ENCODE results near the gene OXSM.

OXSM gene

GRCh38 chr3:25789209-25789595, 688 bp upstream of the OXSM start:
- Histone ChIP-seq H3K4me2 (ENCODE audit: low read length) (peak overlapping the region; percentile 84), H3F3A (ENCODE audit: insufficient read depth, low read length) (no peaks in the 10 kb centered on the region), H3K4me1 (ENCODE audit: insufficient read depth, low read length, severe bottlenecking) (peaks cover 58% of the 10 kb centered on the region), H4K20me1 (ENCODE audit: insufficient read depth, low read length) (no peaks in the 10 kb centered on the region), H3K9me3 (ENCODE audit: low read length) (no peaks in the 10 kb centered on the region), H3K27ac (ENCODE audit: low read depth, low read length, poor library complexity, severe bottlenecking) (peak overlapping the region; percentile 84), H3K4me3 (ENCODE audit: low read depth, low read length, poor library complexity, severe bottlenecking) (peak overlapping the region; percentile 85), H3K9me2 (ENCODE audit: low read depth, low read length) (no peaks in the 10 kb centered on the region), H2AFZ (ENCODE audit: low read length) (no peak overlapping the region), H3K9ac (ENCODE audit: low read length) (peak overlapping the region; percentile 91), H3K27me3 (ENCODE audit: insufficient read depth, low read length) (no peaks in the 10 kb centered on the region), H3K36me3 (ENCODE audit: insufficient read depth, low read length) (peaks cover 8% of the 10 kb centered on the region; the same call in 1 of the 2 replicates), H3K79me2 (ENCODE audit: insufficient read depth, low read length) (peaks cover 10% of the 10 kb centered on the region; the same call in 1 of the 2 replicates)
- TF ChIP-seq CTCF (IDR thresholded peaks at IDR 0.05; ENCODE audit: low read length), result no peak
- TF ChIP-seq EZH2 (IDR thresholded peaks at IDR 0.05; ENCODE audit: borderline replicate concordance, low read length), result no peak

GRCh38 chr3:25801786-25802185, 11.9 kb downstream of the OXSM start:
- no peak overlapping the region for H3K27ac ChIP-seq (ENCODE audit: low read depth, low read length, poor library complexity, severe bottlenecking)
- no peaks in the 10 kb centered on the region for H3K79me2 ChIP-seq (ENCODE audit: insufficient read depth, low read length)
- no peaks in the 10 kb centered on the region for H3K36me3 ChIP-seq (ENCODE audit: insufficient read depth, low read length)
- no peak overlapping the region for H3K4me3 ChIP-seq (ENCODE audit: low read depth, low read length, poor library complexity, severe bottlenecking)
- TF ChIP-seq CTCF (IDR thresholded peaks at IDR 0.05; ENCODE audit: low read length) (no peak), EZH2 (IDR thresholded peaks at IDR 0.05; ENCODE audit: borderline replicate concordance, low read length) (no peak)
- H3K9me3 ChIP-seq (ENCODE audit: low read length), result no peaks in the 10 kb centered on the region
- no peaks in the 10 kb centered on the region for H4K20me1 ChIP-seq (ENCODE audit: insufficient read depth, low read length)
- no peaks in the 10 kb centered on the region for H3K27me3 ChIP-seq (ENCODE audit: insufficient read depth, low read length)
- no peak overlapping the region for H3K4me2 ChIP-seq (ENCODE audit: low read length)
- no peaks in the 10 kb centered on the region for H3F3A ChIP-seq (ENCODE audit: insufficient read depth, low read length)
- H3K4me1 ChIP-seq (ENCODE audit: insufficient read depth, low read length, severe bottlenecking), result no peaks in the 10 kb centered on the region
- no peaks in the 10 kb centered on the region for H3K9me2 ChIP-seq (ENCODE audit: low read depth, low read length)
- no peak overlapping the region for H3K9ac ChIP-seq (ENCODE audit: low read length)
- no peak overlapping the region for H2AFZ ChIP-seq (ENCODE audit: low read length)

GRCh38 chr3:25803833-25804232, 13.9 kb downstream of the OXSM start:
- Histone ChIP-seq H3K27me3 (ENCODE audit: insufficient read depth, low read length) (no peaks in the 10 kb centered on the region), H2AFZ (ENCODE audit: low read length) (no peak overlapping the region), H3K36me3 (ENCODE audit: insufficient read depth, low read length) (no peaks in the 10 kb centered on the region), H3F3A (ENCODE audit: insufficient read depth, low read length) (no peaks in the 10 kb centered on the region), H3K27ac (ENCODE audit: low read depth, low read length, poor library complexity, severe bottlenecking) (no peak overlapping the region), H3K4me2 (ENCODE audit: low read length) (no peak overlapping the region), H3K9ac (ENCODE audit: low read length) (no peak overlapping the region), H3K9me2 (ENCODE audit: low read depth, low read length) (no peaks in the 10 kb centered on the region), H4K20me1 (ENCODE audit: insufficient read depth, low read length) (no peaks in the 10 kb centered on the region), H3K79me2 (ENCODE audit: insufficient read depth, low read length) (no peaks in the 10 kb centered on the region), H3K4me1 (ENCODE audit: insufficient read depth, low read length, severe bottlenecking) (no peaks in the 10 kb centered on the region), H3K4me3 (ENCODE audit: low read depth, low read length, poor library complexity, severe bottlenecking) (no peak overlapping the region), H3K9me3 (ENCODE audit: low read length) (no peaks in the 10 kb centered on the region)
- no peak for TF ChIP-seq EZH2 (IDR thresholded peaks at IDR 0.05; ENCODE audit: borderline replicate concordance, low read length)

GRCh38 chr3:25804676-25805075, 14.8 kb downstream of the OXSM start:
- no peaks in the 10 kb centered on the region for H3K79me2 ChIP-seq (ENCODE audit: insufficient read depth, low read length)

More at GRCh38 chr3:25804676-25805075, 14.8 kb downstream of the OXSM start:
- H2AFZ ChIP-seq (ENCODE audit: low read length), result no peak overlapping the region
- no peak overlapping the region for H3K27ac ChIP-seq (ENCODE audit: low read depth, low read length, poor library complexity, severe bottlenecking)
- no peaks in the 10 kb centered on the region for H3K9me2 ChIP-seq (ENCODE audit: low read depth, low read length)
- H3K4me2 ChIP-seq (ENCODE audit: low read length), result no peak overlapping the region
- no peaks in the 10 kb centered on the region for H4K20me1 ChIP-seq (ENCODE audit: insufficient read depth, low read length)
- H3K4me1 ChIP-seq (ENCODE audit: insufficient read depth, low read length, severe bottlenecking), result no peaks in the 10 kb centered on the region
- H3K4me3 ChIP-seq (ENCODE audit: low read depth, low read length, poor library complexity, severe bottlenecking), result no peak overlapping the region
- no peak for TF ChIP-seq CTCF (IDR thresholded peaks at IDR 0.05; ENCODE audit: low read length)
- TF ChIP-seq EZH2 (IDR thresholded peaks at IDR 0.05; ENCODE audit: borderline replicate concordance, low read length), result no peak
- H3K9ac ChIP-seq (ENCODE audit: low read length), result no peak overlapping the region
- no peaks in the 10 kb centered on the region for H3K9me3 ChIP-seq (ENCODE audit: low read length)
- H3K27me3 ChIP-seq (ENCODE audit: insufficient read depth, low read length), result no peaks in the 10 kb centered on the region
- H3K36me3 ChIP-seq (ENCODE audit: insufficient read depth, low read length), result no peaks in the 10 kb centered on the region
- H3F3A ChIP-seq (ENCODE audit: insufficient read depth, low read length), result no peaks in the 10 kb centered on the region
